H7 (cell line): ENCODE data around the gene SCOC. TPM values are rescaled to one million over a fixed set of nuclear protein-coding genes. Genes with fewer than 3 reads are reported as not detected.

Experiments
- DNase-seq: peaks from one replicate; pipeline ENCODE4 v3.0.0; 2012
- H3K27me3 ChIP-seq: 2 replicates; pipeline ENCODE4 v1.6.0; 2011; ENCODE audit warnings: mild to moderate bottlenecking, low read length; ENCODE audit not compliant: control insufficient read depth, insufficient read depth
- H3K36me3 ChIP-seq: replicated peaks from 2 replicates; pipeline ENCODE4 v1.5.1; 2011; ENCODE audit warnings: low read length; ENCODE audit not compliant: control insufficient read depth, insufficient read depth
- H3K4me3 ChIP-seq: 2 replicates; pipeline ENCODE4 v1.5.1; 2011; ENCODE audit warnings: low read depth, mild to moderate bottlenecking, control low read depth, low read length, moderate library complexity; ENCODE audit not compliant: insufficient read depth
- total RNA-seq: library from RNA; depleted of rRNA; stranded (reverse); fragments of >200 nt; shearing (Covaris generic); gene quantifications from 2 replicates; pipeline ENCODE4 v1.2.3, GENCODE V29; 2014

Gene SCOC
- total RNA-seq, 1 experiment from 2014 or later: 52.0 TPM

DNA sequence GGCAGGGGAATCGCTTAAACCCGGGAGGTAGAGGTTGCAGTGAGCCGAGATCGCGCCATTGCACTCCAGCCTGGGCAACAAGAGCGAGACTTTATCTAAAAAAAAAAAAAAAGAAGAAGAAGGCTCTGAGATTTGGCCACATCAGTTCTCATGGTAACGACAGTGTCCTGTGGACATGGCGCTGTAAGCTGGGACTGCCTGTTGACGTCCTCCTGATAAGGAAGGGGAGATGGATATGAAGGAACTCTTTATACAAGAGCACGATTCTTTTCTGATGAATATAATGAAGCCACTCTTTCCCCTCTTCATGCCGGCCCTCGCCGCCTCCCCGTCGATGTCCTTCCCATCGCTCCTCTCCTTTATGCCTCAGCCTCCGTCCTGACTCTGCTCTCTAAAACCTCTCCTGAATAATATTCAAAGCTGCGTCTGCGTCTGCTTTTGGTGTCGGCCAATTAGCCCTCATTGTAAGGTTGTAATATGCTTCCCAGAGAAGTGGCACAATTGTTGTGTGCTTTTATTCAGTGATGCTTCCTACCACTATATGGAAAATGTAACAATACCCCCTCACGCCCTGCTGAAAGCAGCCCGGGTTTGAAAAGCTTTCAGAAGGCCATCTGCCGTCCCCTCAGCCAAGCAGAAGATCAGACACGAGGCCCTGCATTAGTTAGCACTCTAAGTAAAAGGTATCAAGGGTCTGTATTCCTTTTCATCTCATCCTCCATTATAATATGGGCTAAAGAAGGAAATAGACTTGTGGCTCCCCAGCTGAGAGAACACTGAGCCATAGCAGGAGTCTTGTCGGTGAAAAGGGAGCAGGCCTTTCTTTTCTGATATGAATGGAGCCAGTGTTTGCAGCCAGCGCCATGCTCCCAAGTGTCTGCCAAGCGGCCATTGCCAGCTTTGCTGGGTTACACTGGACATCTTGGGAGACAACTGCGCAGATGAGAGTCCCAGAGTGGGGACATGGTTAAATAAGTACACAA is 22.1 kb upstream of the SCOC start:
- Histone ChIP-seq H3K36me3 (no peaks in the 10 kb centered on the region), H3K27me3 (no peaks in the 10 kb centered on the region), H3K4me3 (no peak overlapping the region)
- no peak for DNase-seq

DNA sequence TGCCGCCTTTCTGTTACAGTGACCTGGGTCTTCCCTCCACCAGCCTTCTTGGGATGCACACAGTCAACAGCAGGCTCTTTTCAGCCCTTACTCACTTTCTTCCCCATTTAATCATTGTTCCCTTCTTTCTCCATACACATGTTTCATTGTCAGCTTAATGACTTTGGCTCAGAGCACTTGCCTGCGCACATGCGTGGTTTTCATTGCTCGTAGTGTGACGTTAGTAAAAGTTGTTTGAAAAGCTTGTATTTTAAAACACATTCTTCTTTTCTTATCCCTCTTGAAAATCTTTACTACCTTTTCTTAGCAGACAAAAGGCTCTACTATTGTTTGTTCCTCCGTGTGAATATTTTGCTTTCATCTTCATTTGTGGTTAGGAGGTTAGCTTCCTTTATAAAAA is 19.7 kb upstream of the SCOC start:
- no peak for DNase-seq
- no peaks in the 10 kb centered on the region for H3K36me3 ChIP-seq
- no peak overlapping the region for H3K4me3 ChIP-seq
- H3K27me3 ChIP-seq: no peaks in the 10 kb centered on the region

GRCh38 chr4:140355288-140355687 is 18.2 kb upstream of the SCOC start:
- H3K27me3 ChIP-seq: no peaks in the 10 kb centered on the region
- DNase-seq: no peak
- no peaks in the 10 kb centered on the region for H3K36me3 ChIP-seq
- no peak overlapping the region for H3K4me3 ChIP-seq

- no peak for DNase-seq
- no peaks in the 10 kb centered on the region for H3K27me3 ChIP-seq
- H3K36me3 ChIP-seq: no peaks in the 10 kb centered on the region
- no peak overlapping the region for H3K4me3 ChIP-seq
Observed at GRCh38 chr4:140357868-140358267, 15.6 kb upstream of the SCOC start.

GRCh38 chr4:140358281-140358680 is 15.2 kb upstream of the SCOC start:
- H3K27me3 ChIP-seq: no peaks in the 10 kb centered on the region
- DNase-seq: no peak
- no peaks in the 10 kb centered on the region for H3K36me3 ChIP-seq
- no peak overlapping the region for H3K4me3 ChIP-seq

DNA sequence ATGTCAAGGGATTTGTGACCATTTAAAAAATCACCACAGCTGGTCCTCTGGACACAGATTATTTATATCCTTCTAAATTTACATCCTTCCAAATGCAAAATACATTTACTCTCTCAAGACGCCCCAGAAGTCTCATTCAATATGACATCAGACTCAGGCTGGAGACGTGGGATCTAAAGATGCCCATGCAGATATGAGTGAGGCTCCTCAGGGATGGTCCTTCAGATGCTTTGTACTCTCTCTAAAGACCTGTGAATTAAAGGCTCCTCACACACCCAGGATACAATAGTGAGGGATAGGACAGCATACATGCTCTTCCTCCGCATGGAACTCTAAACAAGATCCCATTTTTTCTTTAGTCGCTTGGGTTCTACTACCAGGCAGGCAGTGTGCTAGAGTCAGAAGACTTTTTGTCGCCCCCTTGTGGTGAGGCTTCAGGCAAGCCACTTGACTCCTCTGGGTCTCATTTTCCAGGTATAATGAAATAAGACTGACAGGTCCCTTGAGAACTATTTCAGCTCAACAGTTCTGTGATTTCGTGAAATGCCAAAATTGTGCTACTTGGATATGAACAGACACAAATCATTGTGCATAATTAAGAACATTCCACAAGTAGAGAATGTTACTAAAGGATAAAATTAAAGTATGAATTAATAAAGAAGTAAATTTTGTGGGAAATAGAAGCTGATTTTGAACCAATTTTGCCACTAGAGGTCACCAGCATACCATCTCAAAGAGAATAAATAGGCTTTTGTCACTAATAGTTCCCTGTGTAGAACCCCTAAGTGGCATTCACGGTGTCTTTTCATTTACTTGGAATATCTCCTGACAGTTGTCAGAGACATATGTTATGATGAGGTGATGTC is 13.7 kb upstream of the SCOC start:
- peak; percentile 38 for DNase-seq
- no peaks in the 10 kb centered on the region for H3K27me3 ChIP-seq
- no peak overlapping the region for H3K4me3 ChIP-seq
- H3K36me3 ChIP-seq: no peaks in the 10 kb centered on the region

- no peak for DNase-seq
- no peaks in the 10 kb centered on the region for H3K36me3 ChIP-seq
- no peaks in the 10 kb centered on the region for H3K27me3 ChIP-seq
- H3K4me3 ChIP-seq: no peak overlapping the region
Observed at GRCh38 chr4:140361099-140361498, 12.3 kb upstream of the SCOC start.

DNA sequence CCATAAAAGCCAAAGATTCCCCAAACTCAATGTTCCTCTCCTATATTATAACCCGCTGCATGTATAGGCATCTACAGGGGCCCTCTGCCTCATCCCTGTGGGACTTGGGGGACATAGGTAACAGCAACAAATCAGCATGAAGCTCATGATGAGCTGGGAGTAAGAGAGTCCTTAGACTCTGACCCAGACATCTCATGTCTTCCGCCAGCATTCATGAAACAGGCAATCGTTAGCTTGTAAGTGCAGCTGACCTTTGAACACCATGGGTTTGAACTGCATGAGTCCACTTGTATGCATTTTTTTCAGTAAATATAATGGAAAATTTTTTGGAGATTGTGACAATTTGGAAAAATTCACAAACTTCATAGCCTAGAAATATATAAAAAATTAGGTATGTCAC is 10.4 kb upstream of the SCOC start:
- DNase-seq: no peak
- Histone ChIP-seq H3K4me3 (no peak overlapping the region), H3K36me3 (no peaks in the 10 kb centered on the region), H3K27me3 (no peaks in the 10 kb centered on the region)

- no peak for DNase-seq
- no peak overlapping the region for H3K4me3 ChIP-seq
Observed at GRCh38 chr4:140363558-140363957, 9.9 kb upstream of the SCOC start.

DNA sequence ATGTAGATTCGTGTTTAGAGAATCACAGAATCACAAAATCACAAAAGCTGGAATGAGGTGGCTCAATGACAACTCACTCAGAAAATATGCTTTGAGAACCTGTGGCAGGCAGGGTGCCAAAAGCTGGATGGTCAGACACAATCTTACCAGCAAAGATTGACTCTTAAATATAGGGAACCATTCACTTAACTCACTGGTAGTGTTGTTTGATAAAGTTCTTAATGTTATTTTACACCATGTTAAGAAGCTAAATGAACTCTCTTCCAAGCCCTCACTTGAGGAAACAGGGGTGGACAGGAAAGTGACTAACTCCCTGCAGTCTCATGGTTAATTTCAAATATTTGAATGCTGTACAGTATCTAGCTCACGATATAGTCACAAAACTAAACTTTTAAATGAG is 5.7 kb upstream of the SCOC start:
- no peak for DNase-seq
- H3K27me3 ChIP-seq: no peaks in the 10 kb centered on the region
- no peak overlapping the region for H3K4me3 ChIP-seq
- no peaks in the 10 kb centered on the region for H3K36me3 ChIP-seq

More at GRCh38 chr4:140363558-140363957, 9.9 kb upstream of the SCOC start:
- Histone ChIP-seq H3K36me3 (no peaks in the 10 kb centered on the region), H3K27me3 (no peaks in the 10 kb centered on the region)

GRCh38 chr4:140368686-140369085 is 4.8 kb upstream of the SCOC start:
- Histone ChIP-seq H3K27me3 (no peaks in the 10 kb centered on the region), H3K4me3 (no peak overlapping the region), H3K36me3 (no peaks in the 10 kb centered on the region)
- no peak for DNase-seq

- Histone ChIP-seq H3K36me3 (no peaks in the 10 kb centered on the region), H3K27me3 (no peaks in the 10 kb centered on the region), H3K4me3 (peak overlapping the region; percentile 45)
- DNase-seq: peak; percentile 16
Observed at GRCh38 chr4:140372751-140373327, 607 bp upstream of the SCOC start.

DNA sequence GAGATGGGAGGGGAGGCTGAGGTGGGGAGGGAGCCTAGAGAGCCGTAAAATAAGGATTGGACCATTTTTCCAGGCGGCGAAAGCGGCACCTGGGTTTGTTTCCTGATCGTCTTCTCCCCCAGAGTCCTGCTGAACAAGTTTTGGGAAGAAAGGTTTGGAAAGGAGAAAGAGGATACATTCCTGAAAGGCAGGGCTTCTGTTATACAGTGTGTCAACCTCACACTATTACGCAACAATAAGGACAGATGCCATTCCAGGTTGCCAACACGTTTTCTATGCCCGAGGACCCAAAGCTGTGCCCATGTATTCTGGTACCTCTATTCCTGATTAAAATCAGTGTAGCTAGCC is 658 bp downstream of the SCOC start:
- DNase-seq: no peak
- no peaks in the 10 kb centered on the region for H3K36me3 ChIP-seq
- no peaks in the 10 kb centered on the region for H3K27me3 ChIP-seq
- H3K4me3 ChIP-seq: peak overlapping the region; percentile 85

DNA sequence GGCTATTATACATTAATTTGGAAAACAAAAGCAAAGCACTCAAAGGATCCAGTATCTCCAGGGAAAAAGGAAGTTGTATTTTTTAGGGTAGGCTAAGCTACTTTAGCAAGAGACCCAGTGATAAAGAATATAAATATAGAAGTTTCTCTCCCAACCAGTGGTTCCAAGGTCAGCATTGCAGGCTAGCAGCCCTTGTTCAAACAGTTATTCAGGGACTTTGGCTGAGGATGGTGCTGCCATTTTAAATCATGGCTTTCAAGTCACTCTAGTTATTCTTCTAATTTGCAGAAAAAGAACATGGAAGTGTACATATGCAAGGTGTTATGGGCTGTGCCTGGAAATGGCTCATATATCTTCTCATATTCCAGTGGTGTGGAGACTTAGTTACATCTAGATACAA is 9.3 kb downstream of the SCOC start:
- no peaks in the 10 kb centered on the region; the same call in 1 of the 2 replicates for H3K36me3 ChIP-seq
- no peaks in the 10 kb centered on the region for H3K27me3 ChIP-seq
- no peak for DNase-seq
- H3K4me3 ChIP-seq: no peak overlapping the region
